ENCODE data around the gene MRPS27.
"Not testable (repeated sequence)": the region's sequence is repeated elsewhere in the genome, so short reads cannot be mapped to it uniquely, and the experiment has no call there.

Gene MRPS27

GRCh38 chr5:72171667-72172066, 148.4 kb downstream of the MRPS27 start:
- peak overlapping the region; percentile 0 for H3K27ac Mint-ChIP-seq
- no peaks in the 10 kb centered on the region for H3K36me3 Mint-ChIP-seq
- DNase-seq (ENCODE audit: low spot score in 2 of 2) (peak in 1 of 2 donors; percentile 14), ATAC-seq (ENCODE audit: low read depth) (peak; percentile 93)
- peaks cover 4% of the 10 kb centered on the region for H3K27me3 Mint-ChIP-seq
- H3K4me1 Mint-ChIP-seq: no peaks in the 10 kb centered on the region
- no peak overlapping the region for H3K4me3 Mint-ChIP-seq
- H3K9me3 Mint-ChIP-seq: no peaks in the 10 kb centered on the region

- ATAC-seq (ENCODE audit: low read depth); DNase-seq (ENCODE audit: low spot score in 2 of 2); H3K36me3 Mint-ChIP-seq; H3K4me3 Mint-ChIP-seq; H3K27me3 Mint-ChIP-seq; H3K9me3 Mint-ChIP-seq; H3K4me1 Mint-ChIP-seq: not testable (repeated sequence)
- peak overlapping the region; percentile 0 for H3K27ac Mint-ChIP-seq
Observed at GRCh38 chr5:72171181-72171580, 148.9 kb downstream of the MRPS27 start.

GRCh38 chr5:72170101-72170500, 149.9 kb downstream of the MRPS27 start:
- Mint-ChIP-seq H3K27me3 (peaks cover 6% of the 10 kb centered on the region), H3K4me3 (no peak overlapping the region)

More at GRCh38 chr5:72170101-72170500, 149.9 kb downstream of the MRPS27 start:
- ATAC-seq (ENCODE audit: low read depth) (no peak), DNase-seq (ENCODE audit: low spot score in 2 of 2) (no peak)
- no peak overlapping the region for H3K27ac Mint-ChIP-seq
- H3K9me3 Mint-ChIP-seq: no peaks in the 10 kb centered on the region
- H3K4me1 Mint-ChIP-seq: no peaks in the 10 kb centered on the region
- H3K36me3 Mint-ChIP-seq: no peaks in the 10 kb centered on the region

All from memory B cell (primary cell).